Measurements from ENCODE around the gene CLSTN2.
A peak's percentile ranks its signal among the peaks of the same experiment; 100 is the strongest.

The CLSTN2 gene

GRCh38 chr3:140284372-140284771 is 349.4 kb downstream of the CLSTN2 start:
- DNase-seq (ENCODE audit: low read depth), result no peak

GRCh38 chr3:140285380-140285779 is 350.4 kb downstream of the CLSTN2 start:
- DNase-seq (ENCODE audit: low read depth), result no peak

GRCh38 chr3:140288595-140288994 is 353.6 kb downstream of the CLSTN2 start:
- DNase-seq (ENCODE audit: low read depth), result no peak

GRCh38 chr3:140290105-140290504 is 355.1 kb downstream of the CLSTN2 start:
- no peak for DNase-seq (ENCODE audit: low read depth)

GRCh38 chr3:140292170-140292569 is 357.2 kb downstream of the CLSTN2 start:
- no peak for DNase-seq (ENCODE audit: low read depth)

GRCh38 chr3:140292684-140293083 is 357.7 kb downstream of the CLSTN2 start:
- peak; percentile 6 for DNase-seq (ENCODE audit: low read depth)

- no peak for DNase-seq (ENCODE audit: low read depth)
Measured at GRCh38 chr3:140294058-140294457, 359.1 kb downstream of the CLSTN2 start.

- DNase-seq (ENCODE audit: low read depth), result no peak
Measured at GRCh38 chr3:140296796-140297352, 361.9 kb downstream of the CLSTN2 start.

- DNase-seq (ENCODE audit: low read depth), result no peak
Measured at GRCh38 chr3:140298043-140298442, 363.1 kb downstream of the CLSTN2 start.

- no peak for DNase-seq (ENCODE audit: low read depth)
Measured at GRCh38 chr3:140298569-140299070, 363.6 kb downstream of the CLSTN2 start.

GRCh38 chr3:140303875-140304274 is 368.9 kb downstream of the CLSTN2 start:
- no peak for DNase-seq (ENCODE audit: low read depth)

- DNase-seq (ENCODE audit: low read depth), result no peak
Measured at GRCh38 chr3:140308535-140308934, 373.6 kb downstream of the CLSTN2 start.

GRCh38 chr3:140311428-140311827 is 376.4 kb downstream of the CLSTN2 start:
- DNase-seq (ENCODE audit: low read depth), result no peak

GRCh38 chr3:140315955-140316354 is 381.0 kb downstream of the CLSTN2 start:
- DNase-seq (ENCODE audit: low read depth), result no peak

GRCh38 chr3:140316466-140316865 is 381.5 kb downstream of the CLSTN2 start:
- DNase-seq (ENCODE audit: low read depth), result no peak

- no peak for DNase-seq (ENCODE audit: low read depth)
Measured at GRCh38 chr3:140316868-140317400, 381.9 kb downstream of the CLSTN2 start.

- DNase-seq (ENCODE audit: low read depth), result no peak
Measured at GRCh38 chr3:140319739-140320138, 384.8 kb downstream of the CLSTN2 start.

GRCh38 chr3:140323561-140323960 is 388.6 kb downstream of the CLSTN2 start:
- no peak for DNase-seq (ENCODE audit: low read depth)

- DNase-seq (ENCODE audit: low read depth), result no peak
Measured at GRCh38 chr3:140332131-140332530, 397.1 kb downstream of the CLSTN2 start.

GRCh38 chr3:140334132-140334929 is 399.3 kb downstream of the CLSTN2 start:
- no peak for DNase-seq (ENCODE audit: low read depth)

- no peak for DNase-seq (ENCODE audit: low read depth)
Measured at GRCh38 chr3:140336465-140336864, 401.5 kb downstream of the CLSTN2 start.

GRCh38 chr3:140338916-140339315 is 403.9 kb downstream of the CLSTN2 start:
- no peak for DNase-seq (ENCODE audit: low read depth)

- no peak for DNase-seq (ENCODE audit: low read depth)
Measured at GRCh38 chr3:140341203-140341602, 406.2 kb downstream of the CLSTN2 start.

All from iris pigment epithelial cell (primary cell).